ENCODE results near the gene HAT1.
"Not testable (repeated sequence)": the region's sequence is repeated elsewhere in the genome, so short reads cannot be mapped to it uniquely, and the experiment has no call there.

HAT1 gene

GRCh38 chr2:171979103-171979502, 56.8 kb downstream of the HAT1 start:
- WGBS (ENCODE audit: extremely low coverage, insufficient coverage, low lambda C conversion rate): no CpG with 5 or more reads among the region's 4 CpGs
- Histone ChIP-seq H2BK120ac (ENCODE audit: low read depth, low read length) (no peak overlapping the region), H3K27ac (ENCODE audit: low read depth, low read length) (no peak overlapping the region), H3K36me3 (ENCODE audit: control insufficient read depth, insufficient read depth, low read length) (peaks cover 1% of the 10 kb centered on the region), H2AK5ac (ENCODE audit: low read length) (no peak overlapping the region), H4K5ac (ENCODE audit: low read length) (no peak overlapping the region), H3K4me2 (ENCODE audit: low read length) (no peak overlapping the region), H3K9ac (ENCODE audit: low read length) (no peak overlapping the region), H3K18ac (ENCODE audit: low read length) (no peak overlapping the region), H3K79me1 (ENCODE audit: low read length) (no peaks in the 10 kb centered on the region), H3K4me1 (ENCODE audit: control insufficient read depth, low read depth, low read length) (no peaks in the 10 kb centered on the region), H3K4ac (ENCODE audit: low read depth, low read length) (no peak overlapping the region), H2BK5ac (ENCODE audit: low read length) (no peak overlapping the region), H4K8ac (ENCODE audit: low read depth, low read length) (no peak overlapping the region), H3K4me3 (ENCODE audit: low read length) (no peak overlapping the region), H3K56ac (ENCODE audit: low read length) (no peak overlapping the region), H3K23ac (ENCODE audit: low read length) (no peak overlapping the region), H2BK15ac (replicated peaks; ENCODE audit: low read depth) (no peak overlapping the region), H3K79me2 (ENCODE audit: control insufficient read depth, insufficient read depth, low read length) (no peaks in the 10 kb centered on the region), H3K27me3 (ENCODE audit: insufficient read depth, low read length, poor library complexity) (no peaks in the 10 kb centered on the region)
- DNase-seq: no peak

GRCh38 chr2:171983924-171984323, 61.7 kb downstream of the HAT1 start:
- not testable (repeated sequence) for H3K79me2 ChIP-seq (ENCODE audit: control insufficient read depth, insufficient read depth, low read length); H2BK15ac ChIP-seq (replicated peaks; ENCODE audit: low read depth); H3K18ac ChIP-seq (ENCODE audit: low read length); H3K4me1 ChIP-seq (ENCODE audit: control insufficient read depth, low read depth, low read length); H3K27me3 ChIP-seq (ENCODE audit: insufficient read depth, low read length, poor library complexity); H3K56ac ChIP-seq (ENCODE audit: low read length); H3K9ac ChIP-seq (ENCODE audit: low read length); H4K8ac ChIP-seq (ENCODE audit: low read depth, low read length); H2BK5ac ChIP-seq (ENCODE audit: low read length); H4K5ac ChIP-seq (ENCODE audit: low read length); DNase-seq; H3K4me2 ChIP-seq (ENCODE audit: low read length); H2BK120ac ChIP-seq (ENCODE audit: low read depth, low read length); H3K4me3 ChIP-seq (ENCODE audit: low read length); H3K4ac ChIP-seq (ENCODE audit: low read depth, low read length); H2AK5ac ChIP-seq (ENCODE audit: low read length); H3K79me1 ChIP-seq (ENCODE audit: low read length); H3K36me3 ChIP-seq (ENCODE audit: control insufficient read depth, insufficient read depth, low read length); H3K27ac ChIP-seq (ENCODE audit: low read depth, low read length); H3K23ac ChIP-seq (ENCODE audit: low read length)
- no CpG with 5 or more reads among the region's 1 CpG for WGBS (ENCODE audit: extremely low coverage, insufficient coverage, low lambda C conversion rate)

- H2BK5ac ChIP-seq (ENCODE audit: low read length): no peak overlapping the region
- no peaks in the 10 kb centered on the region for H3K4me1 ChIP-seq (ENCODE audit: control insufficient read depth, low read depth, low read length)
- H2AK5ac ChIP-seq (ENCODE audit: low read length): no peak overlapping the region
- H3K4me2 ChIP-seq (ENCODE audit: low read length): no peak overlapping the region
- H4K8ac ChIP-seq (ENCODE audit: low read depth, low read length): no peak overlapping the region
- no peak overlapping the region for H3K56ac ChIP-seq (ENCODE audit: low read length)
- H2BK15ac ChIP-seq (replicated peaks; ENCODE audit: low read depth): no peak overlapping the region
- no peak overlapping the region for H3K9ac ChIP-seq (ENCODE audit: low read length)
- no peak overlapping the region for H3K27ac ChIP-seq (ENCODE audit: low read depth, low read length)
- H2BK120ac ChIP-seq (ENCODE audit: low read depth, low read length): no peak overlapping the region
- H3K79me1 ChIP-seq (ENCODE audit: low read length): no peaks in the 10 kb centered on the region
- H4K5ac ChIP-seq (ENCODE audit: low read length): no peak overlapping the region
- H3K36me3 ChIP-seq (ENCODE audit: control insufficient read depth, insufficient read depth, low read length): peaks cover 1% of the 10 kb centered on the region
- DNase-seq: no peak
- no peaks in the 10 kb centered on the region for H3K79me2 ChIP-seq (ENCODE audit: control insufficient read depth, insufficient read depth, low read length)
- WGBS (ENCODE audit: extremely low coverage, insufficient coverage, low lambda C conversion rate): no CpG with 5 or more reads among the region's 2 CpGs
- H3K4me3 ChIP-seq (ENCODE audit: low read length): no peak overlapping the region
- no peak overlapping the region for H3K23ac ChIP-seq (ENCODE audit: low read length)
- H3K27me3 ChIP-seq (ENCODE audit: insufficient read depth, low read length, poor library complexity): no peaks in the 10 kb centered on the region
- no peak overlapping the region for H3K4ac ChIP-seq (ENCODE audit: low read depth, low read length)
- H3K18ac ChIP-seq (ENCODE audit: low read length): no peak overlapping the region
Measured at GRCh38 chr2:171985076-171985475, 62.8 kb downstream of the HAT1 start.

- H4K5ac ChIP-seq (ENCODE audit: low read length): no peak overlapping the region
- no peak overlapping the region for H2BK15ac ChIP-seq (replicated peaks; ENCODE audit: low read depth)
- no peak overlapping the region for H3K56ac ChIP-seq (ENCODE audit: low read length)
- no peak overlapping the region for H2BK120ac ChIP-seq (ENCODE audit: low read depth, low read length)
- H3K4me1 ChIP-seq (ENCODE audit: control insufficient read depth, low read depth, low read length): no peaks in the 10 kb centered on the region
- WGBS (ENCODE audit: extremely low coverage, insufficient coverage, low lambda C conversion rate): no CpG with 5 or more reads among the region's 4 CpGs
- no peak overlapping the region for H2BK5ac ChIP-seq (ENCODE audit: low read length)
- H3K23ac ChIP-seq (ENCODE audit: low read length): no peak overlapping the region
- no peak overlapping the region for H3K18ac ChIP-seq (ENCODE audit: low read length)
- no peak overlapping the region for H3K4ac ChIP-seq (ENCODE audit: low read depth, low read length)
- H3K27me3 ChIP-seq (ENCODE audit: insufficient read depth, low read length, poor library complexity): no peaks in the 10 kb centered on the region
- no peak for DNase-seq
- peaks cover 1% of the 10 kb centered on the region for H3K36me3 ChIP-seq (ENCODE audit: control insufficient read depth, insufficient read depth, low read length)
- no peak overlapping the region for H2AK5ac ChIP-seq (ENCODE audit: low read length)
- H3K4me3 ChIP-seq (ENCODE audit: low read length): no peak overlapping the region
- H3K79me1 ChIP-seq (ENCODE audit: low read length): no peaks in the 10 kb centered on the region
- no peak overlapping the region for H4K8ac ChIP-seq (ENCODE audit: low read depth, low read length)
- H3K9ac ChIP-seq (ENCODE audit: low read length): no peak overlapping the region
- H3K79me2 ChIP-seq (ENCODE audit: control insufficient read depth, insufficient read depth, low read length): no peaks in the 10 kb centered on the region
- no peak overlapping the region for H3K27ac ChIP-seq (ENCODE audit: low read depth, low read length)
- H3K4me2 ChIP-seq (ENCODE audit: low read length): no peak overlapping the region
Measured at GRCh38 chr2:171986778-171987177, 64.5 kb downstream of the HAT1 start.

- H3K23ac ChIP-seq (ENCODE audit: low read length): no peak overlapping the region
- H3K79me1 ChIP-seq (ENCODE audit: low read length): no peaks in the 10 kb centered on the region
- H2BK120ac ChIP-seq (ENCODE audit: low read depth, low read length): no peak overlapping the region
- no peak overlapping the region for H3K4me3 ChIP-seq (ENCODE audit: low read length)
- no peak overlapping the region for H2BK5ac ChIP-seq (ENCODE audit: low read length)
- H3K18ac ChIP-seq (ENCODE audit: low read length): no peak overlapping the region
- no peaks in the 10 kb centered on the region for H3K27me3 ChIP-seq (ENCODE audit: insufficient read depth, low read length, poor library complexity)
- H4K8ac ChIP-seq (ENCODE audit: low read depth, low read length): no peak overlapping the region
- H2AK5ac ChIP-seq (ENCODE audit: low read length): no peak overlapping the region
- WGBS (ENCODE audit: extremely low coverage, insufficient coverage, low lambda C conversion rate): no CpG with 5 or more reads among the region's 4 CpGs
- no peaks in the 10 kb centered on the region for H3K36me3 ChIP-seq (ENCODE audit: control insufficient read depth, insufficient read depth, low read length)
- no peak overlapping the region for H3K4me2 ChIP-seq (ENCODE audit: low read length)
- no peaks in the 10 kb centered on the region for H3K4me1 ChIP-seq (ENCODE audit: control insufficient read depth, low read depth, low read length)
- no peaks in the 10 kb centered on the region for H3K79me2 ChIP-seq (ENCODE audit: control insufficient read depth, insufficient read depth, low read length)
- no peak overlapping the region for H3K4ac ChIP-seq (ENCODE audit: low read depth, low read length)
- no peak overlapping the region for H2BK15ac ChIP-seq (replicated peaks; ENCODE audit: low read depth)
- H3K56ac ChIP-seq (ENCODE audit: low read length): no peak overlapping the region
- no peak overlapping the region for H3K9ac ChIP-seq (ENCODE audit: low read length)
- no peak overlapping the region for H4K5ac ChIP-seq (ENCODE audit: low read length)
- no peak overlapping the region for H3K27ac ChIP-seq (ENCODE audit: low read depth, low read length)
- DNase-seq: no peak
Measured at GRCh38 chr2:171991027-171991426, 68.8 kb downstream of the HAT1 start.

- Histone ChIP-seq H3K4ac (ENCODE audit: low read depth, low read length) (no peak overlapping the region), H3K27ac (ENCODE audit: low read depth, low read length) (no peak overlapping the region), H2BK5ac (ENCODE audit: low read length) (no peak overlapping the region), H2BK15ac (replicated peaks; ENCODE audit: low read depth) (no peak overlapping the region), H3K9ac (ENCODE audit: low read length) (no peak overlapping the region), H3K56ac (ENCODE audit: low read length) (no peak overlapping the region), H3K18ac (ENCODE audit: low read length) (no peak overlapping the region), H3K23ac (ENCODE audit: low read length) (no peak overlapping the region), H4K8ac (ENCODE audit: low read depth, low read length) (no peak overlapping the region), H3K79me1 (ENCODE audit: low read length) (no peaks in the 10 kb centered on the region), H3K4me3 (ENCODE audit: low read length) (no peak overlapping the region), H3K27me3 (ENCODE audit: insufficient read depth, low read length, poor library complexity) (no peaks in the 10 kb centered on the region), H4K5ac (ENCODE audit: low read length) (no peak overlapping the region), H2BK120ac (ENCODE audit: low read depth, low read length) (no peak overlapping the region), H3K4me2 (ENCODE audit: low read length) (no peak overlapping the region), H2AK5ac (ENCODE audit: low read length) (no peak overlapping the region), H3K79me2 (ENCODE audit: control insufficient read depth, insufficient read depth, low read length) (no peaks in the 10 kb centered on the region), H3K36me3 (ENCODE audit: control insufficient read depth, insufficient read depth, low read length) (no peaks in the 10 kb centered on the region), H3K4me1 (ENCODE audit: control insufficient read depth, low read depth, low read length) (no peaks in the 10 kb centered on the region)
- no peak for DNase-seq
- no CpG with 5 or more reads among the region's 5 CpGs for WGBS (ENCODE audit: extremely low coverage, insufficient coverage, low lambda C conversion rate)
Measured at GRCh38 chr2:171995586-171995985, 73.3 kb downstream of the HAT1 start.
